Fibroblast of mammary gland (primary cell): Measurements from ENCODE around the gene ELF1.

Experiments
- DNase-seq: peaks from one replicate; pipeline ENCODE4 v3.0.0-alpha.2; 2010; ENCODE audit warnings: low read depth
- H3K4me3 ChIP-seq: 2 replicates; pipeline ENCODE4 v1.5.1; 2011; ENCODE audit warnings: low read depth, mild to moderate bottlenecking, low read length, moderate library complexity; ENCODE audit not compliant: control insufficient read depth
- CTCF ChIP-seq: conservative IDR thresholded peaks from 2 replicates; pipeline ENCODE4 v1.5.1; 2011; ENCODE audit warnings: low read depth, low read length, inconsistent platforms; ENCODE audit not compliant: control insufficient read depth, insufficient read depth

ELF1 gene

GRCh38 chr13:41001695-41002094 lies 17.4 kb downstream of the ELF1 start:
- H3K4me3 ChIP-seq: no peak overlapping the region
- DNase-seq: no peak
- no peak for TF ChIP-seq CTCF

- no peak for DNase-seq
- no peak for TF ChIP-seq CTCF
- H3K4me3 ChIP-seq: no peak overlapping the region
Measured at GRCh38 chr13:40999416-40999815, 19.7 kb downstream of the ELF1 start.

- no peak overlapping the region for H3K4me3 ChIP-seq
- no peak for DNase-seq
- no peak for TF ChIP-seq CTCF
Measured at GRCh38 chr13:40996426-40997092, 22.6 kb downstream of the ELF1 start.

- no peak overlapping the region for H3K4me3 ChIP-seq
- DNase-seq: no peak
- TF ChIP-seq CTCF: no peak
Measured at GRCh38 chr13:40995997-40996396, 23.1 kb downstream of the ELF1 start.

- TF ChIP-seq CTCF: no peak
- no peak overlapping the region for H3K4me3 ChIP-seq
- DNase-seq: no peak
Measured at GRCh38 chr13:40994581-40995230, 24.4 kb downstream of the ELF1 start.

GRCh38 chr13:40993987-40994386 lies 25.1 kb downstream of the ELF1 start:
- DNase-seq: no peak
- TF ChIP-seq CTCF: no peak
- no peak overlapping the region for H3K4me3 ChIP-seq
